Chondrocyte (in vitro differentiated cells): Measurements from ENCODE around the gene SYNGR1. TPM values are rescaled to one million over a fixed set of nuclear protein-coding genes. Genes with fewer than 3 reads are reported as not detected.

Source experiments
- DNase-seq: peaks from one replicate; pipeline ENCODE4 v3.0.0; 2021; ENCODE audit warnings: mixed read lengths, low spot score
- H3K27ac Mint-ChIP-seq: one replicate; pipeline ENCODE4 v1.8.0; 2021; ENCODE audit warnings: mild to moderate bottlenecking, moderate library complexity, mixed read lengths; ENCODE audit not compliant: unreplicated experiment
- H3K27me3 Mint-ChIP-seq: 2 replicates; pipeline ENCODE4 v1.8.0; 2021; ENCODE audit warnings: low read depth, mixed read lengths
- H3K36me3 Mint-ChIP-seq: 2 replicates; pipeline ENCODE4 v1.8.0; 2021; ENCODE audit warnings: low read depth, mixed read lengths
- H3K4me1 Mint-ChIP-seq: 2 replicates; pipeline ENCODE4 v1.8.0; 2021; ENCODE audit warnings: low read depth, mild to moderate bottlenecking, mixed read lengths
- H3K4me3 Mint-ChIP-seq: one replicate; pipeline ENCODE4 v1.8.0; 2021; ENCODE audit warnings: mild to moderate bottlenecking, moderate library complexity, mixed read lengths; ENCODE audit not compliant: unreplicated experiment
- H3K9me3 Mint-ChIP-seq: 2 replicates; pipeline ENCODE4 v1.8.0; 2021; ENCODE audit warnings: low read depth, mixed read lengths
- CTCF ChIP-seq: fragments of 200-600 bp; sonication (generic); IDR thresholded peaks from 2 replicates; pipeline ENCODE4 v1.5.0; 2021; ENCODE audit warnings: antibody characterized with exemption, mild to moderate bottlenecking, moderate library complexity
- total RNA-seq: library from RNA; stranded (reverse); gene quantifications from 3 replicates; pipeline ENCODE4 v1.2.1, GENCODE V29; 2021

Gene SYNGR1
- total RNA-seq, 1 donor from 2014 or later = 18.4 TPM

DNA sequence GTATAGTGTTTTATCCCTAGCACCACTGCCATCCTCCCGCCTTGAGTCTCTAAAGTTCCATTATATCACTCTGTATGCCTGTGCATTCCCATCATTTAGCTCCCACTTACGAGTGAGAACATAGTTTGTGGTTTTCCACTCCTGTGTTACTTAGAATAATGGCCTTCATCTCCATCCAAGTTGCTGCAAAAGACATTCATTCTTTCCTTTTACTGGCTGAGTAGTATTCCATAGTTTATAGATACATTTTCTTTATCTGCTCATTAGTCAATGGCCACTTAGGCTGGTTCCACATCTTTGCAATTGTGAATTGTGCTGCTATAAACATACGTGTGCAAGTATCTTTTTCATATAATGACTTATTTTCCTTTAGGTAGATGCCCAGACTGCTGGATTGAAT lies 74.2 kb downstream of the SYNGR1 start:
- no peak overlapping the region for H3K27ac Mint-ChIP-seq
- no peak overlapping the region for H3K4me3 Mint-ChIP-seq
- no peaks in the 10 kb centered on the region for H3K27me3 Mint-ChIP-seq
- peaks cover 22% of the 10 kb centered on the region for H3K36me3 Mint-ChIP-seq
- peaks cover 20% of the 10 kb centered on the region for H3K4me1 Mint-ChIP-seq
- TF ChIP-seq CTCF = no peak
- no peaks in the 10 kb centered on the region for H3K9me3 Mint-ChIP-seq
- no peak for DNase-seq

GRCh38 chr22:39426380-39427043 lies 76.7 kb downstream of the SYNGR1 start:
- H3K4me1 Mint-ChIP-seq = peaks cover 43% of the 10 kb centered on the region
- H3K4me3 Mint-ChIP-seq = no peak overlapping the region
- H3K9me3 Mint-ChIP-seq = no peaks in the 10 kb centered on the region
- H3K27me3 Mint-ChIP-seq = no peaks in the 10 kb centered on the region
- peaks cover 13% of the 10 kb centered on the region for H3K36me3 Mint-ChIP-seq
- DNase-seq = peak; percentile 79
- no peak overlapping the region for H3K27ac Mint-ChIP-seq
- TF ChIP-seq CTCF = no peak

GRCh38 chr22:39427751-39428596 lies 78.2 kb downstream of the SYNGR1 start:
- H3K4me1 Mint-ChIP-seq = peaks cover 52% of the 10 kb centered on the region
- DNase-seq = peak; percentile 87
- peaks cover 6% of the 10 kb centered on the region for H3K36me3 Mint-ChIP-seq
- no peaks in the 10 kb centered on the region for H3K27me3 Mint-ChIP-seq
- no peak overlapping the region for H3K4me3 Mint-ChIP-seq
- peak overlapping the region; percentile 74 for H3K27ac Mint-ChIP-seq
- H3K9me3 Mint-ChIP-seq = no peaks in the 10 kb centered on the region
- TF ChIP-seq CTCF = no peak

- H3K27me3 Mint-ChIP-seq = no peaks in the 10 kb centered on the region
- peak; percentile 54 for TF ChIP-seq CTCF
- peak overlapping the region; percentile 74 for H3K27ac Mint-ChIP-seq
- DNase-seq = peak; percentile 95
- no peak overlapping the region for H3K4me3 Mint-ChIP-seq
- H3K9me3 Mint-ChIP-seq = no peaks in the 10 kb centered on the region
- H3K36me3 Mint-ChIP-seq = peaks cover 5% of the 10 kb centered on the region
- H3K4me1 Mint-ChIP-seq = peaks cover 52% of the 10 kb centered on the region
Observed at GRCh38 chr22:39428597-39429071, 78.8 kb downstream of the SYNGR1 start.

GRCh38 chr22:39429186-39429585 lies 79.4 kb downstream of the SYNGR1 start:
- peaks cover 2% of the 10 kb centered on the region for H3K36me3 Mint-ChIP-seq
- no peak for TF ChIP-seq CTCF
- no peak overlapping the region for H3K4me3 Mint-ChIP-seq
- DNase-seq = no peak
- H3K9me3 Mint-ChIP-seq = no peaks in the 10 kb centered on the region
- peaks cover 54% of the 10 kb centered on the region for H3K4me1 Mint-ChIP-seq
- H3K27ac Mint-ChIP-seq = peak overlapping the region; percentile 74
- no peaks in the 10 kb centered on the region for H3K27me3 Mint-ChIP-seq
